Epithelial cell of proximal tubule (primary cell): Measurements from ENCODE around the gene UTP3. TPM values are rescaled to one million over a fixed set of nuclear protein-coding genes. Genes with fewer than 3 reads are reported as not detected.
A peak's percentile ranks its signal among the peaks of the same experiment; 100 is the strongest.
"Not testable (repeated sequence)": the region's sequence is repeated elsewhere in the genome, so short reads cannot be mapped to it uniquely, and the experiment has no call there.

Experiments used
- DNase-seq: peaks from one replicate; pipeline ENCODE4 v3.0.0-alpha.2; 2011; ENCODE audit warnings: low read depth
- H3K4me3 ChIP-seq: 2 replicates; pipeline ENCODE4 v1.5.1; 2011; ENCODE audit warnings: low read depth, mild to moderate bottlenecking, low read length
- CTCF ChIP-seq: conservative IDR thresholded peaks from 2 replicates; pipeline ENCODE4 v1.5.1; 2012; ENCODE audit warnings: low read depth, mild to moderate bottlenecking, low read length
- total RNA-seq: library from RNA; depleted of rRNA; stranded (reverse); fragments of >200 nt; gene quantifications from 2 replicates; pipeline ENCODE4 v1.2.3, GENCODE V29; 2015

Gene UTP3
- total RNA-seq, 1 donor from 2014 or later: 28.0 TPM

GRCh38 chr4:70660106-70660505 lies 28.2 kb upstream of the UTP3 start:
- TF ChIP-seq CTCF: no peak
- H3K4me3 ChIP-seq: no peak overlapping the region
- DNase-seq: no peak

GRCh38 chr4:70661309-70661922 lies 26.9 kb upstream of the UTP3 start:
- not testable (repeated sequence) for DNase-seq, H3K4me3 ChIP-seq

GRCh38 chr4:70666369-70666768 lies 22.0 kb upstream of the UTP3 start, which contains the start of gene JCHAIN:
Gene JCHAIN, minus strand, starts transcription at chr4:70666508. Its CDS starts 18 bp downstream, at chr4:70666490.
- no peak for TF ChIP-seq CTCF
- H3K4me3 ChIP-seq: no peak within 1 kb of the TSS
- no peak for DNase-seq

- no peak for TF ChIP-seq CTCF
- DNase-seq: no peak
- no peak overlapping the region for H3K4me3 ChIP-seq
Measured at GRCh38 chr4:70667740-70668535, 20.4 kb upstream of the UTP3 start.

- peak; percentile 75 for DNase-seq
- TF ChIP-seq CTCF: no peak
- H3K4me3 ChIP-seq: no peak overlapping the region
Measured at GRCh38 chr4:70670332-70671014, 17.9 kb upstream of the UTP3 start.

- no peak overlapping the region for H3K4me3 ChIP-seq
- peak; percentile 67 for DNase-seq
- TF ChIP-seq CTCF: no peak
Measured at GRCh38 chr4:70671091-70671490, 17.2 kb upstream of the UTP3 start.

GRCh38 chr4:70674191-70674590 lies 14.1 kb upstream of the UTP3 start:
- no peak overlapping the region for H3K4me3 ChIP-seq
- DNase-seq: no peak
- TF ChIP-seq CTCF: no peak
